K562 (cell line): ENCODE data around the gene POM121C. TPM values are rescaled to one million over a fixed set of nuclear protein-coding genes. Genes with fewer than 3 reads are reported as not detected.
A peak's percentile ranks its signal among the peaks of the same experiment; 100 is the strongest.
"Not testable (repeated sequence)": the region's sequence is repeated elsewhere in the genome, so short reads cannot be mapped to it uniquely, and the experiment has no call there.

Source experiments
- AFF1 ChIP-seq, 2 experiments: fragments of 450-650 bp; IDR thresholded peaks; 2 replicates each; pipeline ENCODE4 v1.6.1; 2018; ENCODE audit warnings: mild to moderate bottlenecking in 2 of 2, low read depth in 1 of 2; ENCODE audit not compliant: partially characterized antibody in 2 of 2
- GMEB1 ChIP-seq: fragments of 250-450 bp; sonication (Bioruptor Pico); IDR thresholded peaks from 2 replicates; pipeline ENCODE4 v1.4.0; 2020; ENCODE audit warnings: mild to moderate bottlenecking
- HDAC1 ChIP-seq, 2 experiments: fragments of 450-650 bp; IDR thresholded peaks; 2 replicates each; pipeline ENCODE4 v1.6.1; 2016 to 2017; ENCODE audit warnings: inconsistent platforms in 1 of 2, mild to moderate bottlenecking in 1 of 2, moderate library complexity in 1 of 2
- HMGN3 ChIP-seq: IDR thresholded peaks from 2 replicates; pipeline ENCODE4 v1.6.1; 2011; ENCODE audit warnings: borderline replicate concordance, low read depth, mild to moderate bottlenecking, mixed read lengths, low read length; ENCODE audit not compliant: insufficient read length; ENCODE audit errors: extremely low read depth
- HNRNPLL ChIP-seq: fragments of 200-400 bp; formaldehyde crosslinking; IDR thresholded peaks from 2 replicates; pipeline ENCODE4 v1.6.1; 2017; ENCODE audit warnings: low read length, low read depth, mild to moderate bottlenecking; ENCODE audit not compliant: poor library complexity, severe bottlenecking
- JUND ChIP-seq, 2 experiments: IDR thresholded peaks; 2 replicates in 1 of 2; 3 replicates in 1 of 2; pipeline ENCODE4 v1.6.1; 2011; ENCODE audit warnings: borderline replicate concordance in 2 of 2, low read depth in 2 of 2, low read length in 2 of 2, improper control_type of control experiment in 1 of 2, missing biosample characterization in 1 of 2, missing genetic modification characterization in 1 of 2, missing genetic modification reagents in 1 of 2
- MEIS2 ChIP-seq: fragments of 450-650 bp; IDR thresholded peaks from 2 replicates; pipeline ENCODE4 v1.6.1; 2014; ENCODE audit warnings: mild to moderate bottlenecking; ENCODE audit not compliant: partially characterized antibody
- NCOA2 ChIP-seq, 2 experiments: fragments of 450-650 bp; IDR thresholded peaks; 2 replicates each; pipeline ENCODE4 v1.6.1; 2018; ENCODE audit warnings: mild to moderate bottlenecking in 2 of 2, moderate library complexity in 1 of 2; ENCODE audit not compliant: partially characterized antibody in 2 of 2
- PHF8 ChIP-seq: fragments of 200-600 bp; sonication (generic); IDR thresholded peaks from 2 replicates; pipeline ENCODE4 v1.6.1; 2012; ENCODE audit warnings: mixed run types, mild to moderate bottlenecking, inconsistent platforms, low read length, moderate library complexity, borderline replicate concordance
- PML ChIP-seq: IDR thresholded peaks from 2 replicates; pipeline ENCODE4 v1.6.1; 2012; ENCODE audit warnings: low read length, inconsistent platforms
- POLR2A ChIP-seq: fragments of 450-650 bp; conservative IDR thresholded peaks from 2 replicates; pipeline ENCODE4 v1.6.1; 2016
- RBFOX2 ChIP-seq: fragments of 200-400 bp; formaldehyde crosslinking; IDR thresholded peaks from 2 replicates; pipeline ENCODE4 v1.6.1; 2017; ENCODE audit warnings: low read depth, mild to moderate bottlenecking, low read length, moderate library complexity
- SIX5 ChIP-seq, 2 experiments: IDR thresholded peaks; 2 replicates each; pipeline ENCODE4 v1.6.1; 2011; ENCODE audit warnings: low read length in 2 of 2, borderline replicate concordance in 1 of 2, low read depth in 1 of 2, mild to moderate bottlenecking in 1 of 2, moderate library complexity in 1 of 2; ENCODE audit not compliant: insufficient read depth in 1 of 2
- TAF9B ChIP-seq: fragments of 450-650 bp; IDR thresholded peaks from 2 replicates; pipeline ENCODE4 v1.6.1; 2018; ENCODE audit warnings: mild to moderate bottlenecking; ENCODE audit not compliant: partially characterized antibody
- VEZF1 ChIP-seq: fragments of 200-800 bp; sonication (Bioruptor generic); IDR thresholded peaks from 2 replicates; pipeline ENCODE4 v1.6.1; 2017; ENCODE audit warnings: missing genetic modification characterization, missing compliant biosample characterization
- ZNF232 ChIP-seq: sonication (generic); formaldehyde crosslinking; IDR thresholded peaks from 2 replicates; pipeline ENCODE4 v1.8.0; 2022; ENCODE audit warnings: mild to moderate bottlenecking, missing genetic modification reagents
- ZNF263 ChIP-seq: sonication (generic); formaldehyde crosslinking; IDR thresholded peaks from 2 replicates; pipeline ENCODE4 v1.8.0; 2022; ENCODE audit warnings: mild to moderate bottlenecking, missing genetic modification reagents, borderline replicate concordance
- polyA plus RNA-seq, 8 experiments: library from polyadenylated mRNA; depleted of rRNA in 4 of 8; stranded (reverse) in 5 of 8; unstranded in 3 of 8; fragments of >200 nt; fragmentation: Nextera tagmentation in 2 of 8; fragmentation: Illumina TruSeq in 1 of 8; extraction: Ambion mirVana in 2 of 8; extraction: Trizol in 1 of 8; gene quantifications; 2 replicates each; pipeline versions ENCODE4 v1.2.1 to v1.2.3, GENCODE V29; 2011 to 2014; ENCODE audit warnings: inconsistent platforms in 1 of 8, missing spikeins in 1 of 8
- total RNA-seq, 7 experiments: library from RNA; depleted of rRNA in 6 of 7; stranded (reverse); fragments of >200 nt in 6 of 7; fragmentation: Illumina TruSeq in 2 of 7; extraction: Trizol in 2 of 7; gene quantifications; 2 replicates each; pipeline versions ENCODE4 v1.2.1 to v1.2.3, GENCODE V29; 2011 to 2021; ENCODE audit warnings: low replicate concordance in 1 of 7

The POM121C gene
- total and polyA plus RNA-seq, 9 of the 15 experiments (the other 6 are each of a cell fraction or from before 2014, with no cell fraction given) = 7.1 to 119 (median 21.4) TPM

GRCh38 chr7:75485979-75486643, at the start of gene POM121C (continued):
- TF ChIP-seq JUND (IDR thresholded peaks at IDR 0.05; ENCODE audit: borderline replicate concordance, low read depth, low read length) (0 out of 2 replicates have a peak, but pooled peaks have one; percentile 44), ZNF232 (0 out of 2 replicates have a peak, but pooled peaks have one; percentile 9), SIX5 (IDR thresholded peaks at IDR 0.05; ENCODE audit: borderline replicate concordance in 1 of 2, insufficient read depth in 1 of 2, low read depth in 1 of 2, low read length in 2 of 2) (peak; percentile 15 to 26; a peak in 1 of 4 replicates), POLR2A (peak; percentile 87), ZNF263 (CRISPR knock-in tag) (0 out of 2 replicates have a peak, but pooled peaks have one; percentile 51), HNRNPLL (peak; percentile 96), PML (peak; percentile 69), HDAC1 (IDR thresholded peaks at IDR 0.05) (peak in 1 of 2 experiments; percentile 57; a peak in 1 of 4 replicates), AFF1 (IDR thresholded peaks at IDR 0.05; ENCODE audit: low read depth in 1 of 2, partially characterized antibody in 2 of 2) (peak in 1 of 2 experiments; percentile 89), GMEB1 (CRISPR knock-in tag) (0 out of 2 replicates have a peak, but pooled peaks have one; percentile 14), TAF9B (peak; percentile 7), MEIS2 (peak; percentile 86), VEZF1 (peak; percentile 45; the same call in 1 of the 2 replicates), RBFOX2 (peak; percentile 87), HMGN3 (peak; percentile 46), NCOA2 (IDR thresholded peaks at IDR 0.05; ENCODE audit: partially characterized antibody in 2 of 2) (peak in 1 of 2 experiments; percentile 98), PHF8 (peak; percentile 51; the same call in 1 of the 2 replicates)
- TF ChIP-seq JUND (tag; IDR thresholded peaks at IDR 0.05; ENCODE audit: borderline replicate concordance, low read depth, low read length) = not testable (repeated sequence)
